GM18511 (cell line): Measurements from ENCODE around the gene CCDC192.

Experiments used
- ATAC-seq: cut with Tn5 transposase; IDR thresholded peaks from one replicate; pipeline ENCODE4 v1.9.1; 2021; ENCODE audit warnings: mild to moderate bottlenecking, moderate library complexity; ENCODE audit not compliant: unreplicated experiment

Gene CCDC192

DNA sequence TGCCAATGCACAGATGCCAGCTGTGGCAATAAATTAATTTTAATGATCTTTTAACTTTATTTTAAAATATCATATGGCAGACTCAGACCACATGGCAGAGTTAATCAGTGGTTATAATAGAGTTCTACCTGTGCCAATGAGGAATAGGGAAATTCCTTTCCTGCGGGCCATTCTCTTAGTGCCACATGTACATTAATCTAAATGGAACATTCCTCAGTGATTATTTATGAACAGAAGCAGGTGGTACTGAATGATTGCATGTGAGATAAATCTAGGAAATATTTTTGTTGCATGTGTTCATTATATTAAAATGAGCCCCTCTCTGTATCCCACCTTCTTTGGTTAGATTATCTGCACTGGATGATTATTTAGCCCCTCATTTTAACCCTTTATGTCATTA lies 102.3 kb downstream of the CCDC192 start:
- no peak for ATAC-seq

DNA sequence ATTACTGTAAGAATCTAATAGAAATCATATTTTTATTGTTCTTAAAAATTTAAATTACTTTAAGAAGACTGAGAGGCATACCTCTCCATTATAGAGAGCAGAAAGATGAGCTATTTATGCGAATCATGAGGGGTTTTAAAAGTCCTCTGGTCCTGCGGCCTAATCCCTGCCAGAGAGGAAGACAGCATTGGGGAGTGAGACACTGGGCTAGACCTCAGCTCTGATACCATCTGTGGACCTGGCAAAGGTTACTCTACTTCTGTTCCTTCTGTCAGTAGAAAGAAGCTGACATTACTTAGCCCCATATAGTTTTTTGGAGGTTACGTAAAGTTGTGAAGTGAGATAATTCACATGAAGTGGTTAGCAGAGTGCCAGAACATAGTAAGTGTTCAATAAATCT lies 103.6 kb downstream of the CCDC192 start:
- no peak for ATAC-seq

DNA sequence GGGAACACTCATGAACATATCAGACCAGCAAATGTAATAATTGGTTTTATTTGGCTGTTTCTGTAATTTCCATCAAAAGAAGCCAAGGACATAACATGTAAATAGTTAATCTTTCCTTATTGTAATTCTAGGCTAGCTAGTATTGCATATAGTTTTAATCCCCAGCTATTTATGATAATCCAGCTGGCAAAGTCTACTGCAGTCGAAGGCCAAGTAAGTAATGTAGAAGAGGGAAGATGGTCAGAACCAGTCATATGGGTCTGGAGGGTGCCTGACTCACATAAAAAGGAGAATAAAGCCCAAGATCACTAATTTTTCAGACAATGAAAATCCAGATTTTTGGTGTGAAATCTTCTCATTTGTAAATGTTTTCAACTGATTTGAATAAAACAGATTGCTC lies 106.3 kb downstream of the CCDC192 start:
- no peak for ATAC-seq

DNA sequence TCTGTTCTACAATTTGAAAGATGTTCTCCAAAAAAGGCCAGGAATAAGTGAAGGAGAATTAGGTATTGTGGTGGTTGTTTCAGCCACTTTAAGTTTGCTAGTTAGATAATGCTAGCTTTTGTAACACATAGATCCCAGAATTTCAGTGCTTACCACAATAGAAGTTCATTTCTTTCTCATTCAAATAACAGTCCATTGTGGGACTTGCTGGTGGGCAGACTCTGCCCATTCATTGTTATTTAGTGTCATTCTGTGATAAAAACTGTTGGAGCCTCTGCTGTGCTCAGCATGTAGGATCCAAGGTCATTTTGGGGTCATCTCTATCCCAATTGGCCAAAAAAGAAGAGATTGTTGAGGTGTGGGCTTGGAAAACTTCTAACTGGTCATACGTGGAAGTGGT lies 106.8 kb downstream of the CCDC192 start:
- ATAC-seq = no peak

DNA sequence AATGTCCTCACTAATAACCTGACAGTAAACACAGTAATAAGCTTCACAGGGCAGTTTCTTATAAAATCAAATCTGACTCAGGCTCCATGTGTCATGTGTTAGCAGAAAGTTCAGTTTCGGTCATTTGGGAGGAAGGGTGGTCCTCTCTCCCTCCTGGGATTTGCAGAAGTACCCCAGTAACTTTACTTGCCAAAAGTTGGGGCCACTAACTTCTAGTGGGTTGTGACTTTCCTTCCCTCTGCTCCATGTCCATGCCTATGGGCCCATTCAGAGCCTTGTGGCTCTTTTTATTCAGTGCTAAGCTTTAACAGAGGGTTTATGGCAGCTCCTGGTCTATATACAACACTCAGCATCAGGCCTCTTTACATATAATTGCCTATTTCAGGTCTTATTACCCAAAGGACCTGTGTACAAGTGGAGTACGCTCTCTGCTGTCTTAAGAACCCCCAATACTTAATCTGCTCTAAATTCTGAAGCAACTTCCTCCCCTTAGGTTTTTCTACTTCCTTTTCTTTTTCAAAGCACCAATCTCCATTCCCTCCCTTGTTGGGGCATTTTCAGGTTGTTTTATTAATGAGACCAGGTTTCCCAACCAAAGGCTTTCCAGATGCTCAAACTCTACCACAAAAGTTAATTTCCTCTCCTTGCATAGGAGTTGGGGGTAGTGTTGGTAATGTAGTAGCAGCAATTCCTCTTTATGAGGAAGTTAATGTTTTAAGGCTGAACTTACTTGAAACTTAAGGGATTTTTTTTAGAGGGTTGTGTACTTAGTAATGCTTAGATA lies 107.7 kb downstream of the CCDC192 start:
- ATAC-seq = no peak

DNA sequence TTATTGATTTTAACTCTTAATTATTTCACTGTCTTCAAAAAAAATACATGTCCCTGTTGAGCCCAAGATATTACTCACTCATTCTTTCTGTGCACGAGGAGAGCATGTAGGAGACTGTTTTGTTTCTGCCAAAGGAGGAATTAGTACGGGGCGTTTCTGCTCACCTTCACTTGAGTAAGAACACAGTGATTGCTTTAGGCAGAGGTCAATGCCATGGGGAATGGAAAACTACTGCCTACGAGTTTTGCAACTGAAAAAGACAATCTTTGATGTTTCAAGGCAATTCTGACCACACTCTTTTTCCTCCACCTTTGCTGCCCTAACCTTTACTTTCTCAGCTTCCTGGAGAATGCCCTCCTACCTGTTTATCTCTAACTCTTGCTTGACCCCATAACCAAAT lies 109.4 kb downstream of the CCDC192 start:
- no peak for ATAC-seq

DNA sequence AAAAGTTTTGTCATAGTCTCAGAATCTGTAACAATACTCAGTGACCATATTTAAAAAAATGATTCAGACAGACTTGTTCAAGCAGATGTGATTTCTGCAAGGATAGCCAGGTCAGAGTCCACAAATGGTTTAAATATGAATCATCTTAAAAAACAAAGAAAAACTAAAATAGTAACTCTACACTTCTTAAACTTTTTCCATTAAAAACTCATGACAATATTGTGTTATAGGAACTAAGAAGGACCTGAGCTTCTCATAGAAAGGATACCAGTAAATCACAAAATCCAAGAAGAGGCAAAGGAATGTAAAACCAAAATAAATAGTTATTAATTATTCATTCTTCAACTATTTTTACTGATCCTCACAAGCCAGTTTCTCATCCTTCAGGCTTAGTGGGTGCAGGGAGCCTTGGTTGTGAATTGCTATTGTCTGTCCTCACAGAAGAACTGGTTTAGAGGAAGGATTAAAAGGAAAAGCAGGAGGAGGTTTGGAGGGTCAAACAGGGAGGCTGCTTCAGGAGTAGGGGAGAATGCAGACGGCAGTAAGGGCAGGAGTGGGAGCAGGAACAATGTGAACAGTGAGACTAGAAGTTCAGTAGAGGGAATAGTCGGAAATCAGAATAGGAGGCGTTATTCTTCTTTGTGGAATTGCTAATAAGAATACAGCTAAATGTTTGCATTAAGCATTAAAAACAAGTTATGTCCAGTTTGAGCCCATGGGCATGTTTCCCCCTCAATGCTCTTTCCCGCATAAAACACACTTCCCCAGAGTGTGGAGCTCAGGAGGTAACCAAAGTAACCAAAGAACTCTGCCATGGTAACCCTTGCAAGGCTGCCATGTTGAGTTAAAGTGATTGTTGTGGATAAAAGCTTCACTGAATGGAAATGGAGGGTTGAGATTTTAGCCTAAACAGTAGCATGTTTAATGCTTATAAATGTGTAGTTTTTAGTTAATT lies 110.7 kb downstream of the CCDC192 start:
- peak; percentile 57 for ATAC-seq

DNA sequence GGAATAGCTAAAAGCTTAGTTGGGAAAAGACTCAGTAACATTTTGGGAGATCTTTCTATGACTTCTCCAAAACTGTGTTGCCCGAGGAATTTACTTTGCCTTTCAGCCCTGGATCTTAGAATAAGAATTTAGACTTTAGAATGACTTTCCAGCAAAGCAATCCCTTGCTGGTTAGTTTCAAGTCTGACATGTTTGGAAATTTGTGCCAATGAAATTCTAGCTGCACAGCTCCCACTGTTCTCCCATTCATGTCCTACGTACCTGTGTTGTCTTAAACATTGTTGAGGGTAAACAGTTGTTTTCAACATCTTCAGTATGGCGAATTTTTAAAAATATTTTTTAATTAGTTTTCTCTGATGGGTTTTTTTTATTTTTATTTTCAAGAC lies 111.4 kb downstream of the CCDC192 start:
- ATAC-seq = no peak

DNA sequence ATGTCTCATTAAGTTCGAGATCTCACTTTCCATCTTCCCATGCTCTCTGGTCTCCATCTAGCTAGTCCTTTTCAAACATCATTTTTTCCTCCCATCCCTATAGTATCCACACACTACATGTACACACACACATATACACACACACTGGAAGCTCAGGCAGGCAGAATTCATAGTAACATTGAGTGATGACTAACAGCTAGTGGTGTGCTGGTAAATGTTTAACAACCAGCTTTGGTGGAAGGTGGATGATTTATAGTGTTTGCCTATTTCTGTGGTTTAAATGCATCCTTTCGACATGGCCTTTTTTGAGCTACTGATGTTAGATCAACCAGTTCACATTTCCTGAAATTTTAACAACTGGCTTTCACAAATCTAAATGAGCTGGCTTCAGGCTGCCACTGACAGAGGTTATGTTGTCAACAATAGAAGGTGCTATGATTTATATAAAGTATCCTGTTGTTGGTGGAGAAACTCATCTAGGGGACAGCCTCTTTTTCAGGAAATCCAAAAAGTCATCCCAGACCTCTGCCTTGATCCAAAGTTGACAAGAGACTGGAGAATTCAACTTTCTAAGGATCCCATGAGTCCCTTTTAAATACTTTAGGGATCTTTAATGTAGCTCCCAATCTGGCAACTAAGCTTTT lies 117.8 kb downstream of the CCDC192 start:
- peak; percentile 96 for ATAC-seq

DNA sequence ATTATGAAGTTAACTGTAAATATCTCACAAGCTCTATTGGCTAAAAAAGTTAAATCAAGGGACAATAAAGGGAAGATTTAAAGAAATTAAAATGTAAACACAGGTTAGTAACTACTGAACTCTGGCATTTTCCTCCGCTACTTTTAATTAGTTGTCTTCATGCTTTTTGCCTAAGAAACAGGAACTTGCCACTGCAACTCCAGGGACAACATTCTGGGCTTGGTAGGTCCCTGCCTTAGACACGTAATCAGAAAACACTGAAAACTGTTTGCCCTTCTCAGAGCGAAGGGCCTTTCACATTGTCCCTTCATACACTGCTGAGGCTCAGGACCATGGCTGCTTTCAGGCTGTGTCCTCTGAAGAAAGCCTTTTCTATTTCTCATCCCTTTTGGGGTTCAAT lies 118.7 kb downstream of the CCDC192 start:
- no peak for ATAC-seq

DNA sequence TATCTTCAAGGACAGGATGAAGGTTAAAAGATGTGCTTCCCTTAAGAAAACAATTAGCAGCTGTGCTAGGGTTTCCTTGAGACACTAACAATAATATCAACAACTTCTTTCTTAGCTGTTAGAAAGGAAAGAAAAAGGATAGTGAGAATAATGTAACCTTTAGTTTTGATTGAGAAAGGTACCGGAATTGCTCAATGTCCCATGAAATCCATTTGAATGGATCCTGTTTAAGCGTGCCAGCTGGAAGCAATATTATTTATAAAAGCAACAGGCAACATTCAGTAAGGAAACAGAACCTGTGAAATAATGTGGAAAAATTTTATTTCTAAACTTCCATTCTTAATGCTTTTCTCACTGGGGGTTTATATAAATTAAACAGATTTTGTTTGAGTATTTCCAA lies 120.9 kb downstream of the CCDC192 start:
- no peak for ATAC-seq

DNA sequence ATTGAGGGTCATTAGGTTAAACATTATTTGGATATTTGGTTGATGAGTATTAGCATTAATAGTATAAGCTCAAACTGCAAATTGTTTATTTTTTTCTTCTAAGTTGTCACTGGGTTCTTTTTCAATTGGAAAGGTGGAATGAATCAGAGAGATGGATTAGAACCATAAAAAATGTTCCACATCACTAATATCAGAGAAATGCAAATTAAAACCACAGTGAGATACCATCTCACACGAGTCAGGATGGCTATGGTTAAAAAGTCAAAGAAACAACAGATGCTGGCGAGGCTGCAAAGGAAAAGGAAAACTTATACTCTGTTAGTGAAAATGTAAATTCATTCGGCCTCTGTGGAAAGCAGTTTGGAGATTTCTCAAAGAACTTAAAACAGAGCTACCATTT lies 122.8 kb downstream of the CCDC192 start:
- no peak for ATAC-seq

DNA sequence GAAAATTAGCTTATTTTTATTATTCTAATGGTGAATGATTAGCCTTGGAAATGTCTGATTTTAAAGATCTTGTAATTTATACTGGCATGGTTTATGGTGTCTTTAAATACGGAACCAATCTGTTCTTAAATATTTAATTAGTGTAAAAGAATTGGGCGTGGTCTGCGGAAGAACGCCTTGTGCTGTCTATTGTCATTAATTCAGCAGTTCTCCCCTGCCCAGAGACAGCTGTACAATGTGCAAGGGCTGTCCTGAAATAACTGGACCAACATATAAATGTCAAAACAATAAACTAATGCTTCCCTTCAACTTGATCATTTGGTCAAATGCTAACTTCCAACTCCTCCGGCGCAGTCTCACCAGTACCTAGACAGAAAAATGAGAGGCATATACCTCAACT lies 124.3 kb downstream of the CCDC192 start:
- ATAC-seq = no peak

DNA sequence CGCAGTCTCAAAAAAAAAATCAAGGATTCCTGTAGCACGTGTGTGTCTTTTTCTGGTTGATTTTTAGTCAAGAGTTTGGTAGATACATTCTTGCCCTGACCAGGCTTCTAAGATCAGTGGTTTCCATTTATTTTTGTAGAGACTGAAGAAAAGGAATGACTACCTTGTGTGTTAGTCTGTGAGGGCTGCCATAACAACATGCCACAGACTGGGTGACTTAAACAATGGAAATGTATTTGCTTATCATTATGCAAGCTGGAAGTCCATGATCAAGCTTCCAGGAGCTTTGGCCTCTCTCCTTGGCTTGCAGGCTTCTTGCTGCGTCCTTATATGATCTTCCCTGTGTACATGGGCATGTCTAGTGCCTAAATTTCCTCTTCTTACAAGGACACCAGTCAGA lies 127.0 kb downstream of the CCDC192 start:
- ATAC-seq = no peak

DNA sequence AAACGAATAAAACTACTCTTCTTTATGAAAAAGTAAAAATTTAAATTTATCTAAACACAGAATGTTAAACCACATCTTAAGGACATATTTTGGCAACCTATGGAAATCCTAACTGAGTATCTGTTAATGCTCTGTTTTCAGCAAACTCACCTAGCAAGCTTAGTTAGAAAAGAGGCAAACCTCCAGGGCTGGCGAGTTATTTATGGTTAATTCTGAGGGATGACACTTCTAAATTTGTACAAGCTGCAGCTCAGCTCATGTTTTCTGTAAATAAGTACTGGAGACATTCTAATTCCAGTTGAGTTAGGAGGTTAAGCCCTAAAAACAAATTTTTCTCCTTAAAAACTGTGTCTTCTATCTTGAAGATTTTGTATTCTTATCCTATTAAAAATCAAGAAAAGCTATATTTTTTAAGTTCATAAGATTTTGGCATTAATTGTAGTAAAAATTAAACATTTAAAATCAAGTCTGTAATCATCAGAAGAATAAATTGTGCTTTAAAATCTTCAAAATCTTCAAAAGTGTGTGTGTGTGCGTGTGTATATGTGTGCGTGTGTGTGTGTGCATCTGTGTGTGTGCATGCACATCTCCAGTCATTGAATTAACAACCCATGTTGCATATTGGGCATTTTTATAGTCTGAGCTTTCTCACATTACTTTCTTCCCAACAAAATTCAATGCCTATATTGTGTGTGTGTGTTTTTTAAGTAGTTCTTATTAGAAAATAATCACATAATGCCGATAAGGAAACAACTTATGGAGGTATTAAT lies 127.8 kb downstream of the CCDC192 start:
- no peak for ATAC-seq

DNA sequence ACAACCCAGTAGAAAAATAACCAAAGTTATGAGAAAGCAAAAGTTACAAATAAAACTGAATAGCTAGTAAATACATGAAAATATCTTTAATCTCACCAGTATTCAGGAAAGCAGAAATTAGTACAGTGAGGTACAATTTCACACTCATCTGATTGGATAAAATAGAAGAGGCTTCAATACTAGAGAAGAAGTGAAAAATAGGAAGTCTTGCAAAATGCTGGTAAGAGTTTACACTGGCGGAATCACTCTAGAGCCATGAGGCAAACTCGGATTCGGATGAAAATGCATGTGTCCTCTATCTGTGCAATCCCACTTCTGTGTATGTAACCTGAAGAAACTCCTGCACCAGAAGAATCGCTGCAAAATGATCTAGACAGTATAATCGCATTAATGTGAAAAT lies 128.9 kb downstream of the CCDC192 start:
- ATAC-seq = no peak

DNA sequence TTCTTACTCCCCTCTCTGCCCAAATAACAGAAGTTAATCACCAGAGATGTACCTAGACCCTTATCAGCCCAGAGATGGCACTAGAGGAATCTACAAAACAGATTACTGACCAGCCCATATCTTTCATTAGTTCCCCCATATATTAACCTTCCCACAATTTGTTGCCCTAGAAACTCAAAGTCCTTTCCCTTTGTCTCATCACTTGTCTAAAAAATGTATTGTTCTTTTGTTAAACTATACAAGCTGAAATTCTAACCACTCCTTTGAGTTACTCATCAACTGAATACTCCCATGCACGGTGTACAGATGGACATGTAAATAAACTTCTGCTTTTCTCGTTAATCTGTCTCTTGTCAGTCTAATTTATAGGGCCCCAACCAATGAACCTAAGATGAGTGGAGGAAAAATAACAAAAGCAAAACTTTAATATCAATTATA lies 130.9 kb downstream of the CCDC192 start:
- ATAC-seq = peak; percentile 78

DNA sequence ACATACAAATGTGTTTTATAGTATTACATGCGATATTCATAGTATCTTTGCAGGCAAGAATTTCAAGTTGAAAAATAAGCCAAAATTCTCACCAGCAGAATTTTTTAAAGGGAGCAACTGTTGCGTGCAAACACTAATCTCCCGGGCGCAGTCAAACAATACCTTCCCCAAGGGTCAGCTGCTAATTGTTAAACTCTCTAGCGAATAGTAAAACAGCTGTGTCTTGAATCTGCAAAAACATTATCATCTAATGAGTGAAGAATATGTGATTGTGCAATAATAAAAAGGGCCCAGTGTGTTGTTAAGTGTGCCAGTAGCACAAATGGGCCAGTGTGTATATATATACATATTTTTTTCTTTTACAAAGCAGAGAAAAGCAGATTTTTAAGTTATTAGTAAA lies 131.4 kb downstream of the CCDC192 start:
- ATAC-seq = no peak

DNA sequence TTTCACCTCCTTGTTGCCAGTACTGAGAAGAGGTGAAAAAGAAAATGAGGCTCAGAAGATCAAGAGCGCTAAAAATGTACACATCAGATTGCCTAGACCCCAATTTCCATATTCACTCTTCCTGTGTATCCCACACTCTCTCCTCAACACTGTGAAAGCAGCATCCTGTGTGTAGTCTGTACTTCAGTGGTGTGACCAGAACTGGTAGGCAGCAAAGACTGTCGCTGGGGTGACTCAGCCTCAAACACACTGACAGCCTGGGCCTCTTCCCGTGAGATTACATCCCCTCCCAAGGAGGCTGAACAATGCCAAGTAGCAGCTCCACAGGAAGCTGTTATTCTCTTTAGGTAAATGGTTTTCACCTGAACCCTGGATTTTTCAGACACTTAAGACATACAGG lies 135.5 kb downstream of the CCDC192 start:
- no peak for ATAC-seq

DNA sequence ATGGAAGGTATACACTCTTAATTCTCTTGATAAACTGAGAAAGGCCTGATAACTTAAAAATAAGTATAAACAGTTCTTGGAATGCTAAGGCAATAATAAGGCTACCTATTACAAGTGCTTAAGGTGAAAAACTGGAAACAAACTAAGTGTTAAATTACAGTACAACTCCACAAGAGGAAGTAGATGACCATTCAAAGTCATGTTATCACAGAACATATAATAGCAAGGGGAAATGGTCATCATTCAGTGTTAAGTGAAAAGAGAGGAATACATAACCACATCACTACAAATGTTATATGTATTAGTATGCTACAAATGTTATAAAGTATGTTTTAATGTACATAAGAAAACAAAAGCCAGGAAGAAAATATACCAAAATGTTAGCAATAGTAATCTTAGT lies 135.9 kb downstream of the CCDC192 start:
- peak; percentile 36 for ATAC-seq
